ENCODE results near the gene EVL. TPM values are rescaled to one million over a fixed set of nuclear protein-coding genes. Genes with fewer than 3 reads are reported as not detected.

Gene EVL
- total RNA-seq, 6 experiments from 2014 or later = 1.2 to 4.8 (median 2.0) TPM

DNA sequence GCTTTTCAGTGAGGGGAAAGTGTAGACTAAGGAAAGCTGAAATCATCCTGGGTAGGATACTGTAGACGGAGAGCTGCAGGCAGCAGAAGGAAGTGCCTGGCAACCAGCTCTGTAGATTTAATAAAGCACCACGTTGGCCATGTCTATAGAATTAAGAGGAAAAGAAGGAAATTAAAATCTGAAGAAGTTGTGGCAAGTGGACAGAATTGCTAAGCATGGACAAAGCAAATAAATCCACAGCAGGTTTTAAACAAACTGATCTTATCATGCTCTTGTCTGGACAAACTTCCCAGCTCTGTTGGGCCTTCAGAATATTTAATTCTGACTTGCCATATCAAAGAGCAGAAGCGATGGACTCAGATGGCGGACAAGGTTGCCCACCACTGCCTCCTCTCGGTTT lies 27.2 kb upstream of the EVL start:
- TF ChIP-seq, protein P1, sequence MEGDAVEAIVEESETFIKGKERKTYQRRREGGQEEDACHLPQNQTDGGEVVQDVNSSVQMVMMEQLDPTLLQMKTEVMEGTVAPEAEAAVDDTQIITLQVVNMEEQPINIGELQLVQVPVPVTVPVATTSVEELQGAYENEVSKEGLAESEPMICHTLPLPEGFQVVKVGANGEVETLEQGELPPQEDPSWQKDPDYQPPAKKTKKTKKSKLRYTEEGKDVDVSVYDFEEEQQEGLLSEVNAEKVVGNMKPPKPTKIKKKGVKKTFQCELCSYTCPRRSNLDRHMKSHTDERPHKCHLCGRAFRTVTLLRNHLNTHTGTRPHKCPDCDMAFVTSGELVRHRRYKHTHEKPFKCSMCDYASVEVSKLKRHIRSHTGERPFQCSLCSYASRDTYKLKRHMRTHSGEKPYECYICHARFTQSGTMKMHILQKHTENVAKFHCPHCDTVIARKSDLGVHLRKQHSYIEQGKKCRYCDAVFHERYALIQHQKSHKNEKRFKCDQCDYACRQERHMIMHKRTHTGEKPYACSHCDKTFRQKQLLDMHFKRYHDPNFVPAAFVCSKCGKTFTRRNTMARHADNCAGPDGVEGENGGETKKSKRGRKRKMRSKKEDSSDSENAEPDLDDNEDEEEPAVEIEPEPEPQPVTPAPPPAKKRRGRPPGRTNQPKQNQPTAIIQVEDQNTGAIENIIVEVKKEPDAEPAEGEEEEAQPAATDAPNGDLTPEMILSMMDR (IDR thresholded peaks at IDR 0.05) = no peak
- H3K36me3 Mint-ChIP-seq (ENCODE audit: low read depth) = no peaks in the 10 kb centered on the region
- H3K4me1 Mint-ChIP-seq (ENCODE audit: low read depth) = peaks cover 9% of the 10 kb centered on the region
- DNase-seq = no peak
- peaks cover 11% of the 10 kb centered on the region for H3K27me3 Mint-ChIP-seq (ENCODE audit: insufficient read depth)
- no peak overlapping the region for H3K27ac Mint-ChIP-seq
- no peaks in the 10 kb centered on the region for H3K9me3 Mint-ChIP-seq
- no peak overlapping the region for H3K4me3 Mint-ChIP-seq

GRCh38 chr14:100039903-100040302 lies 25.3 kb upstream of the EVL start:
- H3K27me3 Mint-ChIP-seq (ENCODE audit: insufficient read depth) = peaks cover 15% of the 10 kb centered on the region
- TF ChIP-seq, protein P1 (IDR thresholded peaks at IDR 0.05) = no peak
- H3K36me3 Mint-ChIP-seq (ENCODE audit: low read depth) = no peaks in the 10 kb centered on the region
- no peak for DNase-seq
- H3K27ac Mint-ChIP-seq = no peak overlapping the region
- H3K4me1 Mint-ChIP-seq (ENCODE audit: low read depth) = peaks cover 8% of the 10 kb centered on the region; the same call in 1 of the 2 replicates
- H3K4me3 Mint-ChIP-seq = no peak overlapping the region
- no peaks in the 10 kb centered on the region for H3K9me3 Mint-ChIP-seq

DNA sequence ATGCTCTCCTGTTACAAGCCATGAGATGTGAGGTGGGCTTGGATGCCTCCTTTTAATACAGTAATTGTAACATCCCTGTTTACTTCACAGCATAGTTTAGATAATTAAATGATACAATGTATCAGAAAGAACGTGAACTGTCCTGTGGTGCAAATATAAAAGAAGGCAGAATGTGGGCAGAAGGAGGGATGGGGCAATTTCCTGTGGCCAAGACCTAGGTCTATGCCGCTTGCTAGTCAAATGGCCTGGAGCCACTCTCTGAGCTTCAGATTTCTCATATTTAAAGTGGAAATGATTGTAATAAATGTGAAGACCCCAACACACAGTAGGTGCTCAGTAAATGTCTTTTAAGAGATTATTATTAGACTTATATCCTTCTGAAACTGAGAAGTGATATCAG lies 24.0 kb upstream of the EVL start:
- peaks cover 20% of the 10 kb centered on the region for H3K4me1 Mint-ChIP-seq (ENCODE audit: low read depth)
- no peak overlapping the region for H3K4me3 Mint-ChIP-seq
- H3K27ac Mint-ChIP-seq = no peak overlapping the region
- DNase-seq = no peak
- H3K9me3 Mint-ChIP-seq = no peaks in the 10 kb centered on the region
- H3K36me3 Mint-ChIP-seq (ENCODE audit: low read depth) = no peaks in the 10 kb centered on the region
- peaks cover 19% of the 10 kb centered on the region for H3K27me3 Mint-ChIP-seq (ENCODE audit: insufficient read depth)
- TF ChIP-seq, protein P1 (IDR thresholded peaks at IDR 0.05) = no peak

DNA sequence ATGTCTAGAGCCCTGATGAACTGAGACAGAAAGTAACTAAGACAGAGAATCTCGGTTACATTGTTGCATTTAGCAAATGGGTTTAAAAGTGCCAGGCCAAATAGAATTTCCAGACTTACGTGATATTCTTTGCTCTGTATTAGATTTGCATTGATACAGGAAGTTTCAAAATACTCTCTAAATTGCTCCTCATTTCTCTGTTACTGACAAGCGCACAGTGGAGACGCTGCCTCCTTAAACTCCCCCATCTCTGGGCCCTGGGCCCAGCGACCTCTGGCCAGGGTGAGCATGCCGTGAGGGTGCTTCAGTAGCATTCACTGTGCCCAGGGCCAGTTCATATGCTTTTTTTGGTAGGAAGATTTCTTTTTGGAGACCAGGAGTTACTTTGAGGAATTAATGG lies 22.9 kb upstream of the EVL start:
- Mint-ChIP-seq H3K27me3 (ENCODE audit: insufficient read depth) (peaks cover 19% of the 10 kb centered on the region), H3K27ac (no peak overlapping the region), H3K4me1 (ENCODE audit: low read depth) (peaks cover 20% of the 10 kb centered on the region), H3K4me3 (no peak overlapping the region), H3K9me3 (no peaks in the 10 kb centered on the region), H3K36me3 (ENCODE audit: low read depth) (no peaks in the 10 kb centered on the region)
- TF ChIP-seq, protein P1 (IDR thresholded peaks at IDR 0.05) = no peak
- no peak for DNase-seq

- TF ChIP-seq, protein P1 (IDR thresholded peaks at IDR 0.05) = no peak
- peaks cover 12% of the 10 kb centered on the region for H3K4me1 Mint-ChIP-seq (ENCODE audit: low read depth)
- H3K4me3 Mint-ChIP-seq = no peak overlapping the region
- no peaks in the 10 kb centered on the region for H3K9me3 Mint-ChIP-seq
- peaks cover 15% of the 10 kb centered on the region for H3K27me3 Mint-ChIP-seq (ENCODE audit: insufficient read depth)
- no peak overlapping the region for H3K27ac Mint-ChIP-seq
- DNase-seq = no peak
- no peaks in the 10 kb centered on the region for H3K36me3 Mint-ChIP-seq (ENCODE audit: low read depth)
These were observed 19.4 kb upstream of the EVL start for GRCh38 chr14:100045642-100046344.
